ENCODE results near the gene BID. TPM values are rescaled to one million over a fixed set of nuclear protein-coding genes. Genes with fewer than 3 reads are reported as not detected.
A peak's percentile ranks its signal among the peaks of the same experiment; 100 is the strongest.

The BID gene
- total and polyA plus RNA-seq, 2 donors from 2014 or later: 10.6 to 12.5 TPM

DNA sequence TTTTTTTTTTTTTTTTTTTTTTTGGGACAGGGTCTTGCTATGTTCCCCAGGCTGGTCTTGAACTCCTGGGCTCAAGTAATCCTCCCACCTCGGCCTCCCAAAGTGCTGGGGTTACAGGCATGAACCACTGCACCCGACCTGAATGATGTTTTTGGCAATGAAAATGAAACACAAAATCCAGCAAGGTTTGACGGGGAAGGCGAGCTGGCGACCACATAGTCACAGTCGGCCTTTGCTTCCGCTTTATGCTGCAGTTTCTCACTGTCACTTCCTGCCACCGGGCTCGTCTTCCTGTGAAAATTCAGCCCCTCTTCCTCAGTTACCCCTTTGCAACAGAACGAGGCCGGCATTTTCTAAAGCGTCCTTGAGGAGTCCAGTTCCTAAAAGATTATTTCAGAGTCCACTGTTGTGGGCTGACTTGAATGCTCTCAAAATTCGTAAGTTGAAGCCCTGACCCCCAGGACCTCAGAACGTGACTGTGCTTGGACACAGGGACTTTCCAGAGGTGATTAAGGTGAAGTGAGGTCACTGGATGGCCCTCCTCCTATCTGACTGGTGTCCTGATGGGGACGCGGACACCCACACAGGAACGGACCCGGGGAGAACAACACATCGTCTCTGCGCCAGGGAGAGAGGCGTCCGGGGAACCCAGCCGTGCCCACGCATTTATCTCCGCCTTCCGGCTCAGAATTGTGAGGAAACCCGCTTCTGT lies 2.9 kb upstream of the BID start:
- Histone ChIP-seq H3K27ac (ENCODE audit: low read depth in 2 of 2, low read length in 2 of 2) (peak overlapping the region; percentile 32 to 64), H3K9me3 (ENCODE audit: control insufficient read depth in 2 of 3, insufficient read depth in 1 of 3, low read length in 3 of 3) (no peaks in the 10 kb centered on the region), H3K27me3 (ENCODE audit: control insufficient read depth, insufficient read depth, low read length) (no peaks in the 10 kb centered on the region), H3K4me3 (ENCODE audit: low read length in 3 of 3) (peak overlapping the region in 2 of 3 donors; percentile 36 to 47), H3K9ac (ENCODE audit: low read length in 3 of 3) (no peak overlapping the region), H3K4me1 (ENCODE audit: control insufficient read depth in 2 of 3, insufficient read depth in 2 of 3, low read depth in 1 of 3, low read length in 3 of 3) (peaks cover 0 to 7% (median 0%) of the 10 kb centered on the region in 3 donors), H3K36me3 (ENCODE audit: control insufficient read depth in 2 of 3, insufficient read depth in 3 of 3, low read length in 3 of 3) (no peaks in the 10 kb centered on the region)
- peak in 1 of 5 donors; percentile 74 for DNase-seq
- intact Hi-C loops (cut with DNase I): no loop called here
- TF ChIP-seq CTCF (IDR thresholded peaks at IDR 0.05; ENCODE audit: borderline replicate concordance, extremely low read depth, insufficient read depth): no peak
- FAIRE-seq: no peak

DNA sequence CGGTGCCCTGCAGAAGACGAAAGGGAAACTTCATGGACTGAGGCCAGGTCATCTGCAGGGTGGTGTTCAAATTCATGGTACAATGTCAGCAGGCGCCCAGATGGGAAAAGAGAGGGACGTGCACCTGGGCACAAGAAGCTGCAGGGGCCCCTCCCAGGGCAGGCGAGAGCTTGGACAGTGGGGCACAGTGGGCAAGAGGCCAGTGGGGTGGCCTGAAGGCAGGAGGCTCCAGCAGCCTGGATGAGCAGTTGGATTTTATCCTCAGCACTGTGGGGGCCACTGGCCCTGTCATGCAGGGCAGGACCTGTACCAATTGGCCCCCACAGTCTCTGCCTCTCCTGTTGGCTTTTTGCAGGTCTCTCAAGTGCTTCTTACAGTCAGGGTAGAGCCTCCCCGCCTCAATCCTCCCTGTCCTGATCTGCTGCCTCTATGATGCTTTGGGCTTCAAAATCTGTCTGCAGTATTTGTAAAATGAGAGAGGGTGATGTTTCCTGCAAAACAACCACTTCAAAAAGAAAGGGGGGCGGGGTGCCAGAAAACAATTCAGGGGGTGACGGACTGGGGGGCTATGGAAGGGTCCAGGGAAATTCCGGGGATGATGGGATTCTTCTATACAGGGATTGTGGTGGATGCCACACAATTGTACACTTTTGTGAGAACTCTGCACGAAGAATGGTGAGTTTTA lies 1.7 kb upstream of the BID start:
- FAIRE-seq: no peak
- Histone ChIP-seq H3K9me3 (ENCODE audit: control insufficient read depth in 2 of 3, insufficient read depth in 1 of 3, low read length in 3 of 3) (no peaks in the 10 kb centered on the region), H3K4me1 (ENCODE audit: control insufficient read depth in 2 of 3, insufficient read depth in 2 of 3, low read depth in 1 of 3, low read length in 3 of 3) (peaks cover 0 to 7% (median 0%) of the 10 kb centered on the region in 3 donors), H3K9ac (ENCODE audit: low read length in 3 of 3) (no peak overlapping the region), H3K4me3 (ENCODE audit: low read length in 3 of 3) (no peak overlapping the region), H3K27me3 (ENCODE audit: control insufficient read depth, insufficient read depth, low read length) (no peaks in the 10 kb centered on the region), H3K36me3 (ENCODE audit: control insufficient read depth in 2 of 3, insufficient read depth in 3 of 3, low read length in 3 of 3) (no peaks in the 10 kb centered on the region), H3K27ac (ENCODE audit: low read depth in 2 of 2, low read length in 2 of 2) (no peak overlapping the region)
- intact Hi-C loops (cut with DNase I): no loop called here
- peak in 1 of 5 donors; percentile 53 for DNase-seq
- no peak for TF ChIP-seq CTCF (IDR thresholded peaks at IDR 0.05; ENCODE audit: borderline replicate concordance, extremely low read depth, insufficient read depth)

DNA sequence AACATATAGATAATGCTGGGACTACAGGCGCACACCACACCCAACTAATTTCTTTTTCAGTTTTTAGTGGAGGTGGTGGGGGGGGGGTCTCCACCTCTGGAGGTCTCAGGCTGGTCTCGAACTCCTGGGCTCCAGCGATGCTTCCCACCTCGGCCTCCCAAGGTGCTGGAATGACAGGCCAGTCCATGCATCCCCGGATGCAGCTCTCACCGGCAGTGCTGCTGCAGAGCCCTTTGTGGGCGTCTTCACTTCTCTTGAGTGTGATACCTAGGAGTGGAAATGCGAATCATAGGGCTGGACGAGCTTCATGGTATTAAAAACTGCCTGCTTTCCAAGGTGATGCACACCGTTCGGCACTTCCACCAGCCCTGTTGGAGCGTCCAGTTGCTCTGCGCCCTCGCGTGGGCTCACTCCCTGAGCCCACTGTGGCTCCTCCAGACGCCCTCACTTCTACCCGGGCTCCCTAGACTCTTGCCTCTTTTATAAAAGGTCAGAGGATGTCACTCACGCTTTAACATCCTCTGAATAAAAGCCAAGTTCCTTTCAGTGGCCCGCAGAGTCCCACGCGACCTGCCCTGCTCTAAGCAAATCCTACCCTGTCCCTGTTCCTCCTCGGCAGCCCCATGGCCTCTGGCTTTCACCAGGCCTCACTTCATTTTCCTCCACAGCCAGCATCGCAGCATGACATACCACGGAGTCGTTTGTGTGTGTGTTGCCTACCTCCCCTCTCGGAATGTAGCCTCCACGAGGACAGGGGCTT lies 837 bp upstream of the BID start:
- Histone ChIP-seq H3K27ac (ENCODE audit: low read depth in 2 of 2, low read length in 2 of 2) (no peak overlapping the region), H3K4me1 (ENCODE audit: control insufficient read depth in 2 of 3, insufficient read depth in 2 of 3, low read depth in 1 of 3, low read length in 3 of 3) (peaks cover 0 to 7% (median 0%) of the 10 kb centered on the region in 3 donors), H3K27me3 (ENCODE audit: control insufficient read depth, insufficient read depth, low read length) (no peaks in the 10 kb centered on the region), H3K4me3 (ENCODE audit: low read length in 3 of 3) (peak overlapping the region in 1 of 3 donors; percentile 35), H3K9me3 (ENCODE audit: control insufficient read depth in 2 of 3, insufficient read depth in 1 of 3, low read length in 3 of 3) (no peaks in the 10 kb centered on the region), H3K36me3 (ENCODE audit: control insufficient read depth in 2 of 3, insufficient read depth in 3 of 3, low read length in 3 of 3) (no peaks in the 10 kb centered on the region), H3K9ac (ENCODE audit: low read length in 3 of 3) (no peak overlapping the region)
- TF ChIP-seq CTCF (IDR thresholded peaks at IDR 0.05; ENCODE audit: borderline replicate concordance, extremely low read depth, insufficient read depth): no peak
- DNase-seq (peak in 2 of 5 donors; percentile 46 to 72), FAIRE-seq (no peak)
- intact Hi-C loops (cut with DNase I): no loop called here
